Activated naive CD8-positive, alpha-beta T cell (primary cell): Measurements from ENCODE around the gene NME8.
"Not testable (repeated sequence)": the region's sequence is repeated elsewhere in the genome, so short reads cannot be mapped to it uniquely, and the experiment has no call there.

Experiments used
- H3K27ac Mint-ChIP-seq: one replicate; pipeline ENCODE4 v1.8.0; 2021; ENCODE audit warnings: mixed read lengths
- H3K27me3 Mint-ChIP-seq: one replicate; pipeline ENCODE4 v1.8.0; 2021; ENCODE audit warnings: mixed read lengths
- H3K36me3 Mint-ChIP-seq: one replicate; pipeline ENCODE4 v1.8.0; 2021; ENCODE audit warnings: mixed read lengths
- H3K4me1 Mint-ChIP-seq: one replicate; pipeline ENCODE4 v1.8.0; 2021; ENCODE audit warnings: low read depth, mixed read lengths
- H3K4me3 Mint-ChIP-seq: one replicate; pipeline ENCODE4 v1.8.0; 2021; ENCODE audit warnings: mild to moderate bottlenecking, mixed read lengths
- H3K9me3 Mint-ChIP-seq: one replicate; pipeline ENCODE4 v1.8.0; 2021; ENCODE audit warnings: low read depth, mixed read lengths

The NME8 gene

GRCh38 chr7:37848297-37848696 lies at the start of gene NME8:
Gene NME8 (plus strand): TSS chr7:37848597. CDS start chr7:37850267, 1,670 bp downstream.
- no peaks in the 10 kb centered on the region for H3K4me1 Mint-ChIP-seq
- no peaks in the 10 kb centered on the region for H3K36me3 Mint-ChIP-seq
- peaks cover 8% of the 10 kb centered on the region for H3K9me3 Mint-ChIP-seq
- H3K27ac Mint-ChIP-seq = no peak within 1 kb of the TSS
- H3K4me3 Mint-ChIP-seq = no peak within 1 kb of the TSS
- peaks cover 8% of the 10 kb centered on the region for H3K27me3 Mint-ChIP-seq

DNA sequence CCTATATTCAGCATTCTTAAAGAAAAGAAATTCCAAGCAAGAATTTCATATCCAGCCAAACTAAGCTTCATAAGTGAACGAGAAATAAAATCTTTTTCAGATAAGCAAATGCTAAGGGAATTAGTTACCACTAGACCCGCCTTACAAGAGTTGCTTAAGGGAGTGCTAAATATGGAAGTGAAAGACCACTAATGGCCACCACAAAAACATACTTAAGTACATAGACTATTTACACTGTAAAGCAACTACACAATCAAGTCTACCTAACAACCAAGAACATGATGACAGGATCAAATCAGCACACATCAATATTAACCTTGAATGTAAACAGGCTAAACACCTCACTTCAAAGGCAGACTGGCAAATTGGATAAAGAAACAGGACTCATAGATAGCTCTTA lies 42.2 kb upstream of the NME8 start:
- Mint-ChIP-seq H3K4me3 (no peak overlapping the region), H3K9me3 (peaks cover 4% of the 10 kb centered on the region), H3K36me3 (no peaks in the 10 kb centered on the region), H3K4me1 (no peaks in the 10 kb centered on the region), H3K27ac (no peak overlapping the region), H3K27me3 (peaks cover 11% of the 10 kb centered on the region)

DNA sequence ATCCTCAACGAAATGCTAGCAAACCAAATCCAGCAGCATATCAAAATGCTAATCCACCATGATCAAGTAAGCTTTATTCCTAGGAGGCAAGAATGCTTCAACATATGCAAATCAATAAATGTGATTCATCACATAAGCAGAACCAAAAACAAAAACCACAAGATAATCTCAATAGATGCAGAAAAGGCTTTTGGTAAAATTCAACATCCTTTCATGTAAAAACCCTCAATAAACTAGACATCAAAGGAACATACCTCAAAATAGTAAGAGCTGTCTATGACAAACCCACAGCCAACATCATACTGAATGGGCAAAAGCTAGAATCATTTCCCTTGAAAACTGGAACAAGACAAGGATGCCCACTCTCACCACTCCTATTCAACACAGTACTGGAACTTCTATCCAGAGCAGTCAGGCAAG lies 36.2 kb upstream of the NME8 start:
- not testable (repeated sequence) for H3K4me1 Mint-ChIP-seq, H3K27ac Mint-ChIP-seq, H3K27me3 Mint-ChIP-seq, H3K9me3 Mint-ChIP-seq, H3K36me3 Mint-ChIP-seq, H3K4me3 Mint-ChIP-seq

GRCh38 chr7:37815671-37816371 lies 32.6 kb upstream of the NME8 start:
- Mint-ChIP-seq H3K27me3 (no peaks in the 10 kb centered on the region), H3K4me1 (no peaks in the 10 kb centered on the region), H3K4me3 (no peak overlapping the region), H3K9me3 (no peaks in the 10 kb centered on the region), H3K27ac (no peak overlapping the region), H3K36me3 (no peaks in the 10 kb centered on the region)

DNA sequence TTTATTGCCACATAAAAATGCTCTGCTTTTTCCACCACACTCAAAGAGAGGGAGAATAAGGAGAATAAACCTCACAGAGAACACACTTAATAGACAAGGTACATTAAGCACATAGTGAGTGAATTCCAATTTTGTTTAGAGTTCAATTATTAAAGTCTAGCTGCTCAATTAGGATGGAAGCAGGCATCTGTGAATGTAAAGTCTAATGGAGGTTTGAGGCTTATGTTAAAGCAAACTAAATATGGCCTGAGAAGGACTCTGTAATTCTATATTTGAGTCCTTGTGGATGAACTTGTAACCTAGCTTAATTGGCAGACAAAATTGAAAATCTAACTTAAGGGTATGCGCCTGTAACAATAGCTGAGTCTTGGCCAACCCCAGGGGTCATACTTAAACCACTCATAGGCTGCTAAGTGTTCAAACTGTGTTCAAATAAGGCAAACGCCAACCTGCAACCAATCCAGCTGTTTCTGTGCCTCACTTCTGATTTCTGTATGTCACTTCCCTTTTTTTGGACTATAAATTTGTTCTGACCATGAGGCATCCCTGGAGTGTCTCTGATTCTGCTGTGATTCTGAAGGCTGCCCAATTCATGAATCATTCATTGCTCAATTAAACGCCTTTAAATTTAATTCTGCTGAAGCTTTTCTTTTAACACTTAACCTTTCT lies 31.3 kb upstream of the NME8 start:
- Mint-ChIP-seq H3K9me3 (no peaks in the 10 kb centered on the region), H3K36me3 (no peaks in the 10 kb centered on the region), H3K4me3 (no peak overlapping the region), H3K4me1 (no peaks in the 10 kb centered on the region), H3K27ac (no peak overlapping the region), H3K27me3 (no peaks in the 10 kb centered on the region)

- H3K4me1 Mint-ChIP-seq = no peaks in the 10 kb centered on the region
- H3K27me3 Mint-ChIP-seq = no peaks in the 10 kb centered on the region
- H3K36me3 Mint-ChIP-seq = no peaks in the 10 kb centered on the region
- H3K27ac Mint-ChIP-seq = no peak overlapping the region
- H3K4me3 Mint-ChIP-seq = no peak overlapping the region
- no peaks in the 10 kb centered on the region for H3K9me3 Mint-ChIP-seq
Observed at GRCh38 chr7:37817591-37817960, 30.8 kb upstream of the NME8 start.

DNA sequence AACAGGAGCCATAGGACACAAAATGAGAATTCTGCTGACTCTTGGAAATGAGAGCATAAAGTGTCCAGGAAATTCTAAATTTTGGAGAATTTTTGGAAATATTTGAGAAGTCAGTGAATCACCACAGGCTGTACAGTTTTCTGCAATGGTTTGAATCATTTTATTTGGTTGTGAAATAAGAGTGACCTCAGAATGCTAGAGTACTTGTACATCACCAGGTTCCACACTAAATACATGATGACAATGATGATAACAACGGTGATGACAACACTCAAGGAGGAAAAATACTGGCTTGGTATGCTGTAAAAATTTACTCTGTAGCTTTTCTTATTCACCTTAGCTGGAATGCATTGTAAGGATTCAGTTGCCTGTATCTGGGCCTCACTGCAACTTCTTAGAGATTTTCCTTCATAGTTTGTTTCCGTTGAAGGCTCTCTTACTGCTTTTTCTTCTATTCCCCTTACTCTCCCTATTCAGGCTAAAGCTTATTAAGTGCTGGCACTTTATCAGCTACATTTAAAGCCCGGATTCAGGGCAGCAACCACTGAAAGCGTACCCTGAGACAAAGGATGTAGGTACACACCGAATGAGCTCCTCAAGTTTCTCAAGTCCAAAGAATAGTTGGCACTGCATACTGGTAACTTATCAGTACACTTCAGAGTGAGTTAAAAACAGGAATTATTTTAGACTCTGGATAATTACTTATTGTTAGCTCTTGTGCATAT lies 30.2 kb upstream of the NME8 start:
- H3K27ac Mint-ChIP-seq = no peak overlapping the region
- no peaks in the 10 kb centered on the region for H3K36me3 Mint-ChIP-seq
- H3K4me3 Mint-ChIP-seq = no peak overlapping the region
- H3K9me3 Mint-ChIP-seq = no peaks in the 10 kb centered on the region
- no peaks in the 10 kb centered on the region for H3K4me1 Mint-ChIP-seq
- no peaks in the 10 kb centered on the region for H3K27me3 Mint-ChIP-seq

DNA sequence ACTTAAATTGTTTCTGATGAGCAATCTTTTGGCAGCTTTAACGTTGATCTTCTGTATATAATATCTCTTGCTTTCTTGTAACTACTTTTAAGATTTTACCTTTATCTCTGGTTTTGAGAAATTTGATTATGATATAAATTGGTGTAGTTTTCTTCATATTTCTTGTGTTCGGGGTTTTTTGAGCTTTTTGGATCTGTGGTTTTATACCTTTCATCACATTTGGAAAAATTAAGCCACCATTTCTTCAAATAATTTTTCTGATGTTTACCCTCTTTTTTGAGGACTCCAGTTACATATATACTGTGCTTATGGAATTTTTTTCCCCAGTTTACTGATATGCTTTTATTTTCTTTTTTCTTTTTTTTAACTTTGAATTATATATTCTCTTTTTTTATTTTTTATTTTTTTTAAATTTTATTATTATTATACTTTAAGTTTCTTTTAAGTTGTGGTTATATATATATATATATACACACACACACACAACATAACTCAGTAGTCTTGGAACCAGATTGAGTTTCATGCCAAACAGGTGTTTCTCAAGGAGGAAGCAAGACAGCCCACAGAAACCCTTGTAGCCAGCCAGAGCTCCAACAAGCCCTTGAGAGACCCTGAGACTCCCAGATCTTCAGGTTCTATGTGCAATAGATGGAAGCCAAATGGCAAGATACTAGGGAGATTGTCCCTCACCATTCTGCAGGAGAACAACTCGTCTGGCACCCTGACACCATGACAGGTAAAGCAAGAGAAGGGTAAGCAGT lies 27.5 kb upstream of the NME8 start:
- Mint-ChIP-seq H3K27me3 (no peaks in the 10 kb centered on the region), H3K9me3 (no peaks in the 10 kb centered on the region), H3K4me1 (no peaks in the 10 kb centered on the region), H3K36me3 (no peaks in the 10 kb centered on the region), H3K27ac (no peak overlapping the region), H3K4me3 (no peak overlapping the region)

DNA sequence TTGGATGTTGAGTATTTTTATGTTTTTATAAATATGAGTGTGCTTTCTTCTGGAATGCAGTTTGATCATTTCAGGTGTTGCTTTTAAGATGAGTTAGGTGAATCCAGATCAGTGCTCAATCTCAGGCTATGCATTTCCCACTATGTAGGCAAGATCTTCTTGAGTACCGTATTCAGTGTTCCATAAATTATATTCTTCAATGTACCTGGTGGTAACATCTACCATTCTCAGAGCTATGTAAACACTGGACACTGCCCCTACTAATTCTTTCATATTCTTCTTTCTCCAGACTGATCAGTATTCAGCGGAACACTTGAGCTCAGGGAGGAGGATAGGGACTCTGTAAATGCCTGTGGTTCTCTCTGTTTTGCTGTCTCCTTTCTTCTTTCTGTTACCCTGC lies 25.5 kb upstream of the NME8 start:
- no peak overlapping the region for H3K4me3 Mint-ChIP-seq
- no peaks in the 10 kb centered on the region for H3K9me3 Mint-ChIP-seq
- H3K4me1 Mint-ChIP-seq = no peaks in the 10 kb centered on the region
- no peak overlapping the region for H3K27ac Mint-ChIP-seq
- no peaks in the 10 kb centered on the region for H3K36me3 Mint-ChIP-seq
- peaks cover 3% of the 10 kb centered on the region for H3K27me3 Mint-ChIP-seq

DNA sequence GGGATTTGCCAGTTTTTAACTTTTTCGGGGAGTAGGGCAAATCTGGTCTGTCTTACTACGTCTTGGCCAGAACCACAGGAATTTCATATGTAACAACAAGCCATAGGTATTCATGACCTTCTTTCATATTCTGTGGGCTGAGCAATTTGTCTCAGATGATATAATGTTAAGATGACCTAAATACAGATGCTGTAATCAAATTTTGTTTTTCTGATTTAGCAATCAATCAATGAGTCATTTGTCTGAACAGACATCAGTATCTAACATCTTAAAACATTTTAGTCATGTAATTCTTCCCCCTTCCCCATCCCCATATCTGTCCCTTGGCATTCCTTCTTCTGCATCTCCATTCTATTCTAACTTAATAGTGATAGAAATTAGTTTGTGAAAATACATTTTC lies 24.8 kb upstream of the NME8 start:
- Mint-ChIP-seq H3K27me3 (peaks cover 3% of the 10 kb centered on the region), H3K9me3 (no peaks in the 10 kb centered on the region), H3K4me1 (no peaks in the 10 kb centered on the region), H3K36me3 (no peaks in the 10 kb centered on the region), H3K27ac (no peak overlapping the region), H3K4me3 (no peak overlapping the region)

- H3K4me1 Mint-ChIP-seq = no peaks in the 10 kb centered on the region
- no peak overlapping the region for H3K4me3 Mint-ChIP-seq
- no peaks in the 10 kb centered on the region for H3K9me3 Mint-ChIP-seq
- H3K36me3 Mint-ChIP-seq = no peaks in the 10 kb centered on the region
- H3K27me3 Mint-ChIP-seq = peaks cover 3% of the 10 kb centered on the region
- no peak overlapping the region for H3K27ac Mint-ChIP-seq
Observed at GRCh38 chr7:37825038-37825437, 23.4 kb upstream of the NME8 start.

DNA sequence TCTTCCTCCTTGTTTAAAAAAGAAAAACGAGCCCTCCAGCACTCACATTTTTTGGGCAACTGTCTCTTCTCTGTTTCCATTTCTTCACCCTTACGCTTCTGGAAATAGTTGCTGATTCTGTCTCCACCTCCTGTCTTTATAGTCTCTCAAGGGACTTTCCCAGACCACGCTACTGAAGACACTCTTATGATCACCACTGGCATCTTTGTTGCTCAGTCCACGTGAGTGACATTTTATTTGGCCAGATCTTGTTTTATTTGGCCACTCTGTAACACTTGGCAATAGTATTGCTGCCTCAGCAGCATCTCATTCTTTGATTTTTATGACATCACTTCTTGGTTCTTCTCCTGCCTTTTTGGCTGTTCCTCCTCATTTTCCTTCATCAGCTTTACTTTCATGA lies 21.6 kb upstream of the NME8 start:
- Mint-ChIP-seq H3K27ac (no peak overlapping the region), H3K27me3 (peaks cover 3% of the 10 kb centered on the region), H3K4me3 (no peak overlapping the region), H3K9me3 (no peaks in the 10 kb centered on the region), H3K4me1 (no peaks in the 10 kb centered on the region), H3K36me3 (no peaks in the 10 kb centered on the region)

DNA sequence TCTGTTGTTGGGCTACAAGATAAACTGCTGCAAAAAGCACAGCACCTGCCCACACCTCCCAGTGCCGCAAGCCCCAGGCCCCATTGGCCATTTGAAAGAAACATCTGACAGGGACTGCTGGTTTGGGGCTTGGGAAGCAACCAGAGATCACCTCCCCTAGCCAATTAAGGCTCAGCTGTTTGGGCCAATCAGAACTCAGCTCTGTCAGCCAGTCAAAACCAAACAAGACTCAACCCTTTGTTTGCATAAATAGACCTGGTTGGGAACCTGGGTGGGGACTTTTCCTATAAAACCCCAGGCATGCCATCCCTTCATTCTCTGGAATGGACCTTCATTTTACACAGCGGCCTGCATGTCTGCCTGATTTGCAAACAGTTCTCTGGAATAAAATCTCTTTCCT lies 17.2 kb upstream of the NME8 start:
- peaks cover 3% of the 10 kb centered on the region for H3K4me1 Mint-ChIP-seq
- no peak overlapping the region for H3K4me3 Mint-ChIP-seq
- H3K9me3 Mint-ChIP-seq = no peaks in the 10 kb centered on the region
- H3K27me3 Mint-ChIP-seq = peaks cover 6% of the 10 kb centered on the region
- H3K36me3 Mint-ChIP-seq = no peaks in the 10 kb centered on the region
- no peak overlapping the region for H3K27ac Mint-ChIP-seq

GRCh38 chr7:37832194-37832593 lies 16.2 kb upstream of the NME8 start:
- H3K4me1 Mint-ChIP-seq = peaks cover 3% of the 10 kb centered on the region
- no peaks in the 10 kb centered on the region for H3K9me3 Mint-ChIP-seq
- no peaks in the 10 kb centered on the region for H3K36me3 Mint-ChIP-seq
- no peak overlapping the region for H3K27ac Mint-ChIP-seq
- H3K27me3 Mint-ChIP-seq = peaks cover 3% of the 10 kb centered on the region
- H3K4me3 Mint-ChIP-seq = no peak overlapping the region
